ENCODE data around the gene TECR.

Gene TECR

GRCh38 chr19:14507704-14508542 is 21.5 kb upstream of the TECR start:
- Histone ChIP-seq H3K9me3 (ENCODE audit: severe bottlenecking) (no peaks in the 10 kb centered on the region), H3K36me3 (no peaks in the 10 kb centered on the region; the same call in 1 of the 2 replicates), H3K4me3 (ENCODE audit: low read depth, low read length) (no peak overlapping the region), H3K27me3 (ENCODE audit: insufficient read depth, low read depth, severe bottlenecking) (no peaks in the 10 kb centered on the region), H3K27ac (no peak overlapping the region)
- no peak for TF ChIP-seq CTCF (IDR thresholded peaks at IDR 0.05; ENCODE audit: low read depth, low read length)
- DNase-seq: no peak

GRCh38 chr19:14510311-14511228 is 18.8 kb upstream of the TECR start:
- H3K27me3 ChIP-seq (ENCODE audit: insufficient read depth, low read depth, severe bottlenecking): no peaks in the 10 kb centered on the region
- H3K4me3 ChIP-seq (ENCODE audit: low read depth, low read length): no peak overlapping the region
- peaks cover 25% of the 10 kb centered on the region for H3K36me3 ChIP-seq
- DNase-seq: no peak
- TF ChIP-seq CTCF (IDR thresholded peaks at IDR 0.05; ENCODE audit: low read depth, low read length): no peak
- H3K27ac ChIP-seq: no peak overlapping the region
- no peaks in the 10 kb centered on the region for H3K9me3 ChIP-seq (ENCODE audit: severe bottlenecking)

GRCh38 chr19:14511229-14511593 is 18.2 kb upstream of the TECR start:
- Histone ChIP-seq H3K4me3 (ENCODE audit: low read depth, low read length) (no peak overlapping the region), H3K27me3 (ENCODE audit: insufficient read depth, low read depth, severe bottlenecking) (no peaks in the 10 kb centered on the region), H3K27ac (no peak overlapping the region), H3K9me3 (ENCODE audit: severe bottlenecking) (no peaks in the 10 kb centered on the region), H3K36me3 (peaks cover 31% of the 10 kb centered on the region)
- TF ChIP-seq CTCF (IDR thresholded peaks at IDR 0.05; ENCODE audit: low read depth, low read length): no peak
- DNase-seq: no peak

- peaks cover 40% of the 10 kb centered on the region for H3K36me3 ChIP-seq
- H3K4me3 ChIP-seq (ENCODE audit: low read depth, low read length): no peak overlapping the region
- TF ChIP-seq CTCF (IDR thresholded peaks at IDR 0.05; ENCODE audit: low read depth, low read length): no peak
- no peaks in the 10 kb centered on the region for H3K27me3 ChIP-seq (ENCODE audit: insufficient read depth, low read depth, severe bottlenecking)
- no peaks in the 10 kb centered on the region for H3K9me3 ChIP-seq (ENCODE audit: severe bottlenecking)
- no peak overlapping the region for H3K27ac ChIP-seq
- no peak for DNase-seq
Observed at GRCh38 chr19:14512406-14512961, 16.9 kb upstream of the TECR start.

GRCh38 chr19:14514215-14514863 is 15.1 kb upstream of the TECR start:
- no peak overlapping the region for H3K27ac ChIP-seq
- H3K4me3 ChIP-seq (ENCODE audit: low read depth, low read length): no peak overlapping the region
- H3K27me3 ChIP-seq (ENCODE audit: insufficient read depth, low read depth, severe bottlenecking): no peaks in the 10 kb centered on the region
- no peaks in the 10 kb centered on the region for H3K9me3 ChIP-seq (ENCODE audit: severe bottlenecking)
- no peak for DNase-seq
- TF ChIP-seq CTCF (IDR thresholded peaks at IDR 0.05; ENCODE audit: low read depth, low read length): no peak
- peaks cover 40% of the 10 kb centered on the region for H3K36me3 ChIP-seq
